Activated T-cell treated with anti-CD3 and anti-CD28 coated beads, Interleukin-2, amount 50 U/mL, for 1 hour (primary cell): ENCODE measurements around the gene FAXC.

Experiments
- DNase-seq: peaks from one replicate; pipeline ENCODE4 v3.0.0-alpha.2; 2020

The FAXC gene

GRCh38 chr6:99349171-99350141 is at the start of gene FAXC:
TSS of gene FAXC (minus strand) at chr6:99349674. CDS start at chr6:99349372, 302 bp downstream.
- DNase-seq = no peak

- no peak for DNase-seq
Observed at GRCh38 chr6:99397287-99397686, 47.8 kb upstream of the FAXC start.

- peak; percentile 70 for DNase-seq
Observed at GRCh38 chr6:99393698-99394531, 44.4 kb upstream of the FAXC start, which contains the start of gene COQ3. TSS of gene COQ3 (minus strand) at chr6:99394195. CDS start at chr6:99394179, 16 bp downstream.

- DNase-seq = no peak
Observed at GRCh38 chr6:99393366-99393697, 43.9 kb upstream of the FAXC start.

- DNase-seq = no peak
Observed at GRCh38 chr6:99390896-99391295, 41.4 kb upstream of the FAXC start.

GRCh38 chr6:99384507-99384906 is 35.0 kb upstream of the FAXC start:
- no peak for DNase-seq

GRCh38 chr6:99378636-99379035 is 29.2 kb upstream of the FAXC start:
- DNase-seq = no peak

- no peak for DNase-seq
Observed at GRCh38 chr6:99369533-99369932, 20.1 kb upstream of the FAXC start.

GRCh38 chr6:99366852-99367251 is 17.4 kb upstream of the FAXC start:
- no peak for DNase-seq

GRCh38 chr6:99364026-99364425 is 14.6 kb upstream of the FAXC start:
- no peak for DNase-seq

GRCh38 chr6:99362678-99363268 is 13.3 kb upstream of the FAXC start:
- no peak for DNase-seq

- no peak for DNase-seq
Observed at GRCh38 chr6:99359800-99360199, 10.3 kb upstream of the FAXC start.

GRCh38 chr6:99356641-99357040 is 7.2 kb upstream of the FAXC start:
- DNase-seq = no peak

GRCh38 chr6:99354983-99355382 is 5.5 kb upstream of the FAXC start:
- no peak for DNase-seq

GRCh38 chr6:99353126-99353525 is 3.7 kb upstream of the FAXC start:
- no peak for DNase-seq

GRCh38 chr6:99350573-99350972 is 1.1 kb upstream of the FAXC start:
- DNase-seq = no peak

- no peak for DNase-seq
Observed at GRCh38 chr6:99348288-99349170, 945 bp downstream of the FAXC start.

GRCh38 chr6:99347804-99348203 is 1.7 kb downstream of the FAXC start:
- no peak for DNase-seq

- DNase-seq = no peak
Observed at GRCh38 chr6:99346595-99346994, 2.9 kb downstream of the FAXC start.

- DNase-seq = no peak
Observed at GRCh38 chr6:99345164-99345563, 4.3 kb downstream of the FAXC start.

GRCh38 chr6:99344289-99344688 is 5.2 kb downstream of the FAXC start:
- DNase-seq = no peak

GRCh38 chr6:99341862-99342455 is 7.5 kb downstream of the FAXC start:
- no peak for DNase-seq
